ENCODE measurements around the gene DDX47.
"Not testable (repeated sequence)": the region's sequence is repeated elsewhere in the genome, so short reads cannot be mapped to it uniquely, and the experiment has no call there.

Gene DDX47

GRCh38 chr12:12872139-12872933 is 59.2 kb downstream of the DDX47 start:
- Histone ChIP-seq H3F3A (ENCODE audit: insufficient read depth) (no peaks in the 10 kb centered on the region), H3K9ac (ENCODE audit: low read length) (no peak overlapping the region), H3K4me2 (ENCODE audit: low read depth, low read length, poor library complexity, severe bottlenecking) (no peak overlapping the region), H3K4me3 (ENCODE audit: insufficient read depth, low read length, poor library complexity, severe bottlenecking) (no peak overlapping the region), H2AFZ (ENCODE audit: low read depth, low read length, severe bottlenecking) (no peak overlapping the region), H3K9me2 (replicated peaks; ENCODE audit: insufficient read depth, low read length) (no peaks in the 10 kb centered on the region), H3K79me2 (ENCODE audit: insufficient read depth, low read length) (no peaks in the 10 kb centered on the region), H3K27me3 (ENCODE audit: low read length) (no peaks in the 10 kb centered on the region), H3K27ac (ENCODE audit: low read depth, low read length) (no peak overlapping the region), H3K9me3 (ENCODE audit: insufficient read depth, low read length) (no peaks in the 10 kb centered on the region), H3K36me3 (ENCODE audit: low read length) (no peaks in the 10 kb centered on the region), H4K20me1 (ENCODE audit: low read depth, low read length) (no peaks in the 10 kb centered on the region)
- TF ChIP-seq EZH2phosphoT487 (conservative IDR thresholded peaks at IDR 0.05; ENCODE audit: low read length): no peak
- no peak for TF ChIP-seq CTCF (IDR thresholded peaks at IDR 0.05; ENCODE audit: insufficient read depth, low read length, poor library complexity, severe bottlenecking)

GRCh38 chr12:12872934-12873275 is 59.8 kb downstream of the DDX47 start:
- Histone ChIP-seq H4K20me1 (ENCODE audit: low read depth, low read length) (no peaks in the 10 kb centered on the region), H3K9me2 (replicated peaks; ENCODE audit: insufficient read depth, low read length) (no peaks in the 10 kb centered on the region), H3K27ac (ENCODE audit: low read depth, low read length) (no peak overlapping the region), H3K27me3 (ENCODE audit: low read length) (no peaks in the 10 kb centered on the region), H3K9me3 (ENCODE audit: insufficient read depth, low read length) (no peaks in the 10 kb centered on the region), H3K4me3 (ENCODE audit: insufficient read depth, low read length, poor library complexity, severe bottlenecking) (no peak overlapping the region), H3K9ac (ENCODE audit: low read length) (no peak overlapping the region), H3K79me2 (ENCODE audit: insufficient read depth, low read length) (no peaks in the 10 kb centered on the region), H3K36me3 (ENCODE audit: low read length) (no peaks in the 10 kb centered on the region), H3K4me2 (ENCODE audit: low read depth, low read length, poor library complexity, severe bottlenecking) (no peak overlapping the region), H3F3A (ENCODE audit: insufficient read depth) (no peaks in the 10 kb centered on the region), H2AFZ (ENCODE audit: low read depth, low read length, severe bottlenecking) (no peak overlapping the region)
- TF ChIP-seq CTCF (IDR thresholded peaks at IDR 0.05; ENCODE audit: insufficient read depth, low read length, poor library complexity, severe bottlenecking) (no peak), EZH2phosphoT487 (conservative IDR thresholded peaks at IDR 0.05; ENCODE audit: low read length) (no peak)

GRCh38 chr12:12874029-12874428 is 60.9 kb downstream of the DDX47 start:
- Histone ChIP-seq H3K36me3 (ENCODE audit: low read length) (no peaks in the 10 kb centered on the region), H4K20me1 (ENCODE audit: low read depth, low read length) (no peaks in the 10 kb centered on the region), H3K27me3 (ENCODE audit: low read length) (no peaks in the 10 kb centered on the region), H3K9me3 (ENCODE audit: insufficient read depth, low read length) (no peaks in the 10 kb centered on the region), H3K79me2 (ENCODE audit: insufficient read depth, low read length) (no peaks in the 10 kb centered on the region), H3K9me2 (replicated peaks; ENCODE audit: insufficient read depth, low read length) (no peaks in the 10 kb centered on the region), H3K9ac (ENCODE audit: low read length) (no peak overlapping the region), H3K4me3 (ENCODE audit: insufficient read depth, low read length, poor library complexity, severe bottlenecking) (no peak overlapping the region), H3K4me2 (ENCODE audit: low read depth, low read length, poor library complexity, severe bottlenecking) (no peak overlapping the region), H3K27ac (ENCODE audit: low read depth, low read length) (no peak overlapping the region), H2AFZ (ENCODE audit: low read depth, low read length, severe bottlenecking) (no peak overlapping the region), H3F3A (ENCODE audit: insufficient read depth) (no peaks in the 10 kb centered on the region)
- no peak for TF ChIP-seq EZH2phosphoT487 (conservative IDR thresholded peaks at IDR 0.05; ENCODE audit: low read length)
- TF ChIP-seq CTCF (IDR thresholded peaks at IDR 0.05; ENCODE audit: insufficient read depth, low read length, poor library complexity, severe bottlenecking): no peak

GRCh38 chr12:12875301-12875700 is 62.2 kb downstream of the DDX47 start:
- H3K27me3 ChIP-seq (ENCODE audit: low read length); H3F3A ChIP-seq (ENCODE audit: insufficient read depth); H4K20me1 ChIP-seq (ENCODE audit: low read depth, low read length); H3K27ac ChIP-seq (ENCODE audit: low read depth, low read length); H3K9me2 ChIP-seq (replicated peaks; ENCODE audit: insufficient read depth, low read length); H2AFZ ChIP-seq (ENCODE audit: low read depth, low read length, severe bottlenecking); H3K36me3 ChIP-seq (ENCODE audit: low read length); H3K9ac ChIP-seq (ENCODE audit: low read length); H3K9me3 ChIP-seq (ENCODE audit: insufficient read depth, low read length); H3K79me2 ChIP-seq (ENCODE audit: insufficient read depth, low read length); H3K4me3 ChIP-seq (ENCODE audit: insufficient read depth, low read length, poor library complexity, severe bottlenecking); H3K4me2 ChIP-seq (ENCODE audit: low read depth, low read length, poor library complexity, severe bottlenecking): not testable (repeated sequence)

Measured in SU-DHL-6 (cell line).